Mammary epithelial cell (primary cell): ENCODE data around the gene ADAM19.

Source experiments
- CTCF ChIP-seq, 2 donors: IDR thresholded peaks in 1 of 2; conservative IDR thresholded peaks in 1 of 2; 2 replicates each; pipeline ENCODE4 v1.5.1; 2011 to 2012; ENCODE audit warnings: inconsistent platforms in 2 of 2, low read length in 2 of 2, mild to moderate bottlenecking in 2 of 2, control low read depth in 1 of 2, low read depth in 1 of 2; ENCODE audit not compliant: insufficient read depth in 1 of 2; ENCODE audit errors: extremely low read depth in 1 of 2
- EZH2 ChIP-seq: IDR thresholded peaks from 2 replicates; pipeline ENCODE4 v1.6.1; 2012; ENCODE audit warnings: low read length, inconsistent platforms, borderline replicate concordance

- no peak for TF ChIP-seq CTCF (conservative IDR thresholded peaks at IDR 0.05 in 1 of 2, IDR thresholded peaks at IDR 0.05 in 1 of 2; ENCODE audit: extremely low read depth in 1 of 2, insufficient read depth in 1 of 2, low read depth in 1 of 2, low read length in 2 of 2)
- no peak for TF ChIP-seq EZH2
These were observed 84.0 kb downstream of the ADAM19 start for GRCh38 chr5:157491471-157491995.
